C4-2B (cell line): Measurements from ENCODE around the gene ART3.

Source experiments
- ZFX ChIP-seq: fragments of 450-650 bp; IDR thresholded peaks from 2 replicates; pipeline ENCODE4 v1.6.1; 2017
- TF ChIP-seq, protein P1 (sequence below): fragments of 450-650 bp; conservative IDR thresholded peaks from 2 replicates; pipeline ENCODE4 v1.5.1; 2017; ENCODE audit warnings: mild to moderate bottlenecking

GRCh38 chr4:76156635-76157034, 82.1 kb downstream of the ART3 start:
- TF ChIP-seq, protein P1, sequence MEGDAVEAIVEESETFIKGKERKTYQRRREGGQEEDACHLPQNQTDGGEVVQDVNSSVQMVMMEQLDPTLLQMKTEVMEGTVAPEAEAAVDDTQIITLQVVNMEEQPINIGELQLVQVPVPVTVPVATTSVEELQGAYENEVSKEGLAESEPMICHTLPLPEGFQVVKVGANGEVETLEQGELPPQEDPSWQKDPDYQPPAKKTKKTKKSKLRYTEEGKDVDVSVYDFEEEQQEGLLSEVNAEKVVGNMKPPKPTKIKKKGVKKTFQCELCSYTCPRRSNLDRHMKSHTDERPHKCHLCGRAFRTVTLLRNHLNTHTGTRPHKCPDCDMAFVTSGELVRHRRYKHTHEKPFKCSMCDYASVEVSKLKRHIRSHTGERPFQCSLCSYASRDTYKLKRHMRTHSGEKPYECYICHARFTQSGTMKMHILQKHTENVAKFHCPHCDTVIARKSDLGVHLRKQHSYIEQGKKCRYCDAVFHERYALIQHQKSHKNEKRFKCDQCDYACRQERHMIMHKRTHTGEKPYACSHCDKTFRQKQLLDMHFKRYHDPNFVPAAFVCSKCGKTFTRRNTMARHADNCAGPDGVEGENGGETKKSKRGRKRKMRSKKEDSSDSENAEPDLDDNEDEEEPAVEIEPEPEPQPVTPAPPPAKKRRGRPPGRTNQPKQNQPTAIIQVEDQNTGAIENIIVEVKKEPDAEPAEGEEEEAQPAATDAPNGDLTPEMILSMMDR, result no peak
- no peak for TF ChIP-seq ZFX
